ENCODE data around the gene TBC1D10B.

TBC1D10B gene

GRCh38 chr16:30370456-30371247 lies at the start of gene TBC1D10B:
TBC1D10B (minus strand) TSS chr16:30370494; CDS start chr16:30370183, 311 bp downstream.
- peak; percentile 98 for DNase-seq

GRCh38 chr16:30418350-30419181 lies 48.3 kb upstream of the TBC1D10B start:
- DNase-seq, result no peak

- DNase-seq, result peak; percentile 96
Observed at GRCh38 chr16:30417529-30418349, 47.4 kb upstream of the TBC1D10B start.

- DNase-seq, result no peak
Observed at GRCh38 chr16:30416624-30417528, 46.6 kb upstream of the TBC1D10B start.

GRCh38 chr16:30416047-30416603 lies 45.8 kb upstream of the TBC1D10B start:
- DNase-seq, result no peak

- DNase-seq, result no peak
Observed at GRCh38 chr16:30414159-30414558, 43.9 kb upstream of the TBC1D10B start.

GRCh38 chr16:30413112-30413806 lies 43.0 kb upstream of the TBC1D10B start:
- DNase-seq, result no peak

- DNase-seq, result peak; percentile 90
Observed at GRCh38 chr16:30409125-30410060, 39.1 kb upstream of the TBC1D10B start.

GRCh38 chr16:30407804-30408534 lies 37.7 kb upstream of the TBC1D10B start:
- DNase-seq, result no peak

GRCh38 chr16:30407102-30407803 lies 37.0 kb upstream of the TBC1D10B start, which contains the start of gene ZNF771:
ZNF771 (plus strand) TSS chr16:30407606; CDS start chr16:30408054, 448 bp downstream.
- DNase-seq, result peak; percentile 97

GRCh38 chr16:30406795-30407101 lies 36.5 kb upstream of the TBC1D10B start:
- no peak for DNase-seq

- DNase-seq, result no peak
Observed at GRCh38 chr16:30401768-30402425, 31.6 kb upstream of the TBC1D10B start.

- no peak for DNase-seq
Observed at GRCh38 chr16:30399435-30400186, 29.3 kb upstream of the TBC1D10B start.

GRCh38 chr16:30398661-30399434 lies 28.6 kb upstream of the TBC1D10B start:
- DNase-seq, result no peak

- DNase-seq, result no peak
Observed at GRCh38 chr16:30397776-30398660, 27.7 kb upstream of the TBC1D10B start.

All from retina (tissue), 1 donor.